Neural cell (in vitro differentiated cells): Measurements from ENCODE around the gene TRMT44.

Experiments
- CTCF ChIP-seq: fragments of 450-650 bp; IDR thresholded peaks from 2 replicates; pipeline ENCODE4 v1.5.1; 2014; ENCODE audit warnings: antibody characterized with exemption, mild to moderate bottlenecking, moderate library complexity; ENCODE audit not compliant: poor library complexity, severe bottlenecking
- POLR2AphosphoS5 ChIP-seq: IDR thresholded peaks from 2 replicates; pipeline ENCODE4 v1.6.1; 2012

- TF ChIP-seq CTCF, result no peak
- TF ChIP-seq POLR2AphosphoS5, result no peak
These were observed 23.8 kb downstream of the TRMT44 start for GRCh38 chr4:8464381-8464780.
